GM18858 (cell line): ENCODE results near the gene PYHIN1.

Experiments used
- ATAC-seq: cut with Tn5 transposase; IDR thresholded peaks from one replicate; pipeline ENCODE4 v1.9.1; 2021; ENCODE audit not compliant: unreplicated experiment

The PYHIN1 gene

GRCh38 chr1:159011751-159012150 is 80.4 kb downstream of the PYHIN1 start:
- no peak for ATAC-seq

- ATAC-seq = peak; percentile 20
Measured at GRCh38 chr1:159012495-159012894, 81.1 kb downstream of the PYHIN1 start.

DNA sequence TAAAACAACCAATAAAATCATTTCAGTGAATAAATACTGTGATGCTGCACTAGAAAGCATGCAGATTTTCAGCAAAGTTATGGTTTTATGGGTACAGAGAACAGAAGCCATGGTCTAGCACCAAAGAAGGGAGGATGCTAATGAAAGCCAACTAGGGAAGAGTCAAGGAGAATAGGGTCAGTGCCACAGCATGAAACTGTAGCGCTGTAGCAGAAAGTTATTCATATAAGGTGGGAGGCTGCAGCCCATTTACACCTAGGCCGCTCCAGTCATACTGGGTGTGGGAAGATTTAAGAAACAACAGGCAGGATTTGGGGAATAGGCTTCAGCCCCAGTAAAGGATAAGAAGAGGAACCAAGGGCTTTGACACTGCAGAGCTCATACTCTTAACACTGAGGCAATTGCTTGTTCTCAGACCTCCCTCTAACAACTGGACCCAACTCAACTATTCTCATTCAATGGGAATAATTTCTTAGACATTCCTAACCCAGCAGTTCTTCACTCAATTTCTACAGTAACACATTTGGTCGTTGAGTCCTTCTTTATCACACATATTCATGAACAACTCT is 82.7 kb downstream of the PYHIN1 start:
- no peak for ATAC-seq

GRCh38 chr1:159014851-159015250 is 83.5 kb downstream of the PYHIN1 start:
- no peak for ATAC-seq

DNA sequence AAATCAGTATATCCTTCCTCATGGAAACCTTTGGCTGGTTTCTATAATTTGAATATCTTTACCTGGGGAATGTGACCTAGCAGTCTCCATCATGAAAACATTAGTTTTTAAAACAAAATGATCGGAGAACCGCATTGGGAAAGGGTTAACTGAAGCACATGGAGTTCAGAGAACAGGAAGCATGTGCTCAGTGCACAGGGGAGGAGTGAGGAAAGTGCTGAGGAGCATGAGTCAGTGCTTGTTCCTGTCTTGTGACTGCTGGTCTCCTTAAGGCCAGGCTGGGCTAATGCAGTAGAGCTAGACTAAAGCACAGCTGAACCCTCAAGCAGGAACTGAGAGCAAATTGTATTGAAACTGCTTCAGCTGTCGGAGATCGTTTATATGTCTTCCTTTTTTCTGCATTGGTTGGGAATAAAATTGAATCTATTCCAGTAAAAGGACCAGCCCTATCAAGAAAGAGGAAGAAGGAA is 84.1 kb downstream of the PYHIN1 start:
- peak; percentile 95 for ATAC-seq

DNA sequence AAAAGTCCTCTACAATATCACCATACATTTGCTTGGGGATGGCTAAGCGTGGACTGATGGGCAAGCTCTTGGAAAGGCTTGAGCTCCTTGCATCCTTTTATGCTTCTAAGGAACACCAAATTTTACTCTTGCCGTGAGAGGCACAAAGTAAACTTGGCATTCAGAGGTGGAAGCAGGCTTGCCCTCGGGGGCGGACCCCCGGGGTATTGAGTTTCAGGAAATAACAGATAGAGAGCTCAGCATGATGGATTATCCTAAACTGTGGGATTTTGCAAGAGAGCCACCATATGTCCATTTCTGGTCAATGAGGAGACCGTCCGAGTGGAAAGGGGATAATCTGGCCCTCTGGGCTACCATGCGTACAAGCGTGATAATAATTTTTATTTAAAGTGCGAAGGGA is 92.4 kb downstream of the PYHIN1 start:
- ATAC-seq = no peak

- ATAC-seq = no peak
Measured at GRCh38 chr1:159025043-159025442, 93.7 kb downstream of the PYHIN1 start.
